HCT116 (cell line): ENCODE data around the gene CIT. TPM values are rescaled to one million over a fixed set of nuclear protein-coding genes. Genes with fewer than 3 reads are reported as not detected.
A peak's percentile ranks its signal among the peaks of the same experiment; 100 is the strongest.

Experiments
- ATAC-seq: fragments of 200-7000 bp; cut with Tn5 transposase; 2 replicates; pipeline ENCODE4 v1.9.1; 2020; ENCODE audit warnings: mild to moderate bottlenecking, moderate library complexity
- BruUV-seq: library from RNA; stranded (reverse); fragments of 400-500 nt; replicated peaks from 2 replicates; lab custom pipeline; 2021; lab: Mats Ljungman, UMichigan
- CTCF ChIA-PET: fragments of 300-600 bp; sonication (Branson Sonifier 250); formaldehyde crosslinking; loops from one replicate; lab custom pipeline; 2021; ENCODE audit warnings: antibody characterized with exemption; lab: Charles Lee
- POLR2A ChIA-PET: fragments of 300-600, 350-600 bp; sonication (Branson Sonifier 250); formaldehyde crosslinking; loops from one replicate; lab custom pipeline; 2021; ENCODE audit warnings: antibody characterized with exemption; lab: Charles Lee
- RAD21 ChIA-PET, 2 experiments: fragments of 300-600 bp; sonication (Branson Sonifier 250); formaldehyde crosslinking; loops; one replicate each; lab custom pipeline; 2023; ENCODE audit warnings: low total read pairs in 2 of 2; ENCODE audit not compliant: uncharacterized antibody in 2 of 2, unreplicated experiment in 2 of 2, low non-redundant PET in 1 of 2; lab: Charles Lee
- DNase-seq: peaks from one replicate; pipeline ENCODE4 v3.0.0-alpha.2; 2010; ENCODE audit warnings: low read depth, low spot score
- H2AFZ ChIP-seq: fragments of 200-600 bp; shearing (Covaris generic), sonication (generic); 2 replicates; pipeline ENCODE4 v1.6.1; 2017; ENCODE audit warnings: low read depth, mixed run types, mixed read lengths, antibody characterized with exemption, low read length; ENCODE audit not compliant: poor library complexity, severe bottlenecking
- H3K27ac ChIP-seq: 2 replicates; pipeline ENCODE4 v1.5.1; 2012; ENCODE audit warnings: low read depth, low read length
- H3K27me3 ChIP-seq: fragments of 200-600 bp; sonication (generic); 2 replicates; pipeline ENCODE4 v1.6.1; 2016; ENCODE audit warnings: mixed run types, low read length, mixed read lengths; ENCODE audit not compliant: insufficient read depth
- H3K36me3 ChIP-seq, 2 experiments: fragments of 200-500 bp in 1 of 2; fragments of 200-600 bp in 1 of 2; sonication (Bioruptor generic) in 1 of 2; sonication (generic) in 1 of 2; 2 replicates each; pipeline versions ENCODE4 v1.5.1 to v1.6.1; 2014 to 2016; ENCODE audit warnings: low read length in 2 of 2, inconsistent platforms in 1 of 2, mixed read lengths in 1 of 2, mixed run types in 1 of 2; ENCODE audit not compliant: insufficient read depth in 2 of 2, control insufficient read depth in 1 of 2
- H3K4me1 ChIP-seq, 2 experiments: fragments of 200-600 bp in 1 of 2; sonication (generic) in 1 of 2; 2 replicates each; pipeline versions ENCODE4 v1.5.1 to v1.6.1; 2012 to 2017; ENCODE audit warnings: low read length in 2 of 2, inconsistent platforms in 1 of 2, mild to moderate bottlenecking in 1 of 2, mixed read lengths in 1 of 2, mixed run types in 1 of 2, moderate library complexity in 1 of 2; ENCODE audit not compliant: insufficient read depth in 2 of 2, control insufficient read depth in 1 of 2
- H3K4me2 ChIP-seq: fragments of 200-600 bp; sonication (generic); 2 replicates; pipeline ENCODE4 v1.6.1; 2017; ENCODE audit warnings: mixed run types, low read length, mixed read lengths
- H3K4me3 ChIP-seq, 2 experiments: fragments of 200-600 bp in 1 of 2; sonication (generic) in 1 of 2; replicated peaks in 1 of 2; 2 replicates each; pipeline ENCODE4 v1.5.1; 2011 to 2016; ENCODE audit warnings: low read length in 2 of 2, control low read depth in 1 of 2, low read depth in 1 of 2, mild to moderate bottlenecking in 1 of 2, mixed read lengths in 1 of 2, mixed run types in 1 of 2
- H3K79me2 ChIP-seq: fragments of 200-600 bp; sonication (generic); 2 replicates; pipeline ENCODE4 v1.6.1; 2017; ENCODE audit warnings: mild to moderate bottlenecking, mixed run types, low read length, moderate library complexity, mixed read lengths; ENCODE audit not compliant: insufficient read depth
- H3K9ac ChIP-seq: fragments of 200-600 bp; sonication (generic); 2 replicates; pipeline ENCODE4 v1.6.1; 2016; ENCODE audit warnings: low read length, mixed read lengths
- H3K9me2 ChIP-seq: fragments of 200-600 bp; sonication (generic), shearing (Covaris generic); 2 replicates; pipeline ENCODE4 v1.6.1; 2017; ENCODE audit warnings: mixed run types, mild to moderate bottlenecking, moderate library complexity; ENCODE audit not compliant: insufficient read depth
- H3K9me3 ChIP-seq, 2 experiments: fragments of 200-500 bp in 1 of 2; fragments of 200-600 bp in 1 of 2; sonication (Bioruptor generic) in 1 of 2; sonication (generic) in 1 of 2; 2 replicates each; pipeline ENCODE4 v1.6.1; 2014 to 2017; ENCODE audit warnings: low read length in 2 of 2, mixed read lengths in 2 of 2, inconsistent platforms in 1 of 2, low read depth in 1 of 2, mild to moderate bottlenecking in 1 of 2, mixed run types in 1 of 2, moderate library complexity in 1 of 2; ENCODE audit not compliant: control insufficient read depth in 1 of 2, insufficient read depth in 1 of 2
- H4K20me1 ChIP-seq: fragments of 200-600 bp; sonication (generic), shearing (Covaris generic); 2 replicates; pipeline ENCODE4 v1.6.1; 2017; ENCODE audit warnings: mixed run types, mild to moderate bottlenecking, moderate library complexity; ENCODE audit not compliant: insufficient read depth
- CBX3 ChIP-seq: IDR thresholded peaks from 2 replicates; pipeline ENCODE4 v1.6.1; 2012; ENCODE audit warnings: low read depth
- CEBPB ChIP-seq: IDR thresholded peaks from 2 replicates; pipeline ENCODE4 v1.6.1; 2012; ENCODE audit warnings: low read depth
- ELF1 ChIP-seq: IDR thresholded peaks from 2 replicates; pipeline ENCODE4 v1.6.1; 2012; ENCODE audit warnings: low read depth, borderline replicate concordance
- EZH2 ChIP-seq: fragments of 200-600 bp; sonication (generic); IDR thresholded peaks from 2 replicates; pipeline ENCODE4 v1.6.1; 2017; ENCODE audit warnings: antibody characterized with exemption, mixed run types
- EZH2phosphoT487 ChIP-seq: fragments of 200-600 bp; IDR thresholded peaks from 2 replicates; pipeline ENCODE4 v1.6.1; 2018; ENCODE audit warnings: antibody characterized with exemption, borderline replicate concordance
- FOSL1 ChIP-seq: IDR thresholded peaks from 2 replicates; pipeline ENCODE4 v1.6.1; 2012; ENCODE audit warnings: low read depth
- JUND ChIP-seq: IDR thresholded peaks from 2 replicates; pipeline ENCODE4 v1.6.1; 2012
- MAX ChIP-seq: IDR thresholded peaks from 2 replicates; pipeline ENCODE4 v1.6.1; 2012
- POLR2A ChIP-seq: IDR thresholded peaks from 2 replicates; pipeline ENCODE4 v1.7.0; 2011; ENCODE audit warnings: borderline replicate concordance; ENCODE audit not compliant: insufficient read depth, insufficient read length; ENCODE audit errors: extremely low read depth
- POLR2AphosphoS5 ChIP-seq: IDR thresholded peaks from 2 replicates; pipeline ENCODE4 v1.6.1; 2011; ENCODE audit warnings: mild to moderate bottlenecking, low read depth, low read length, moderate library complexity
- RAD21 ChIP-seq: IDR thresholded peaks from 2 replicates; pipeline ENCODE4 v1.6.1; 2012; ENCODE audit warnings: low read depth, mild to moderate bottlenecking
- SIN3A ChIP-seq: IDR thresholded peaks from 2 replicates; pipeline ENCODE4 v1.6.1; 2012; ENCODE audit warnings: low read depth
- SP1 ChIP-seq: IDR thresholded peaks from 2 replicates; pipeline ENCODE4 v1.6.1; 2012; ENCODE audit warnings: low read depth
- TCF7L2 ChIP-seq: IDR thresholded peaks from 2 replicates; pipeline ENCODE4 v1.7.0; 2011; ENCODE audit warnings: borderline replicate concordance, inconsistent platforms; ENCODE audit not compliant: insufficient read depth, insufficient read length; ENCODE audit errors: extremely low read depth
- YY1 ChIP-seq: IDR thresholded peaks from 2 replicates; pipeline ENCODE4 v1.6.1; 2011; ENCODE audit warnings: low read length, low read depth, moderate library complexity, mild to moderate bottlenecking; ENCODE audit not compliant: insufficient replicate concordance; ENCODE audit errors: extremely low read depth
- ZBTB33 ChIP-seq: IDR thresholded peaks from 2 replicates; pipeline ENCODE4 v1.6.1; 2011; ENCODE audit warnings: mild to moderate bottlenecking, low read length, moderate library complexity; ENCODE audit not compliant: insufficient replicate concordance; ENCODE audit errors: extremely low read depth
- intact Hi-C: fragments of 100-400 bp; cut with micrococcal nuclease; formaldehyde crosslinking; loops from 2 replicates; pipeline ENCODE4 v1.10.0; 2022
- total RNA-seq: library from RNA; stranded (reverse); gene quantifications from one replicate; pipeline ENCODE4 v1.2.1, GENCODE V29; 2021; ENCODE audit not compliant: unreplicated experiment
- TF ChIP-seq, protein P1 (sequence below), 3 experiments: fragments of 200-600 bp in 1 of 3; sonication (generic) in 1 of 3; IDR thresholded peaks in 2 of 3; conservative IDR thresholded peaks in 1 of 3; 2 replicates each; pipeline ENCODE4 v1.5.1; 2012 to 2017; ENCODE audit warnings: low read depth in 2 of 3, low read length in 2 of 3, antibody characterized with exemption in 1 of 3, borderline replicate concordance in 1 of 3, control low read depth in 1 of 3, mild to moderate bottlenecking in 1 of 3, mixed read lengths in 1 of 3, mixed run types in 1 of 3, moderate library complexity in 1 of 3; ENCODE audit not compliant: insufficient read depth in 1 of 3
- TF ChIP-seq, protein P2 (sequence below): IDR thresholded peaks from 2 replicates; pipeline ENCODE4 v1.6.1; 2012; ENCODE audit warnings: low read depth

Gene CIT
- total RNA-seq, 1 experiment from 2014 or later = 54.2 TPM

DNA sequence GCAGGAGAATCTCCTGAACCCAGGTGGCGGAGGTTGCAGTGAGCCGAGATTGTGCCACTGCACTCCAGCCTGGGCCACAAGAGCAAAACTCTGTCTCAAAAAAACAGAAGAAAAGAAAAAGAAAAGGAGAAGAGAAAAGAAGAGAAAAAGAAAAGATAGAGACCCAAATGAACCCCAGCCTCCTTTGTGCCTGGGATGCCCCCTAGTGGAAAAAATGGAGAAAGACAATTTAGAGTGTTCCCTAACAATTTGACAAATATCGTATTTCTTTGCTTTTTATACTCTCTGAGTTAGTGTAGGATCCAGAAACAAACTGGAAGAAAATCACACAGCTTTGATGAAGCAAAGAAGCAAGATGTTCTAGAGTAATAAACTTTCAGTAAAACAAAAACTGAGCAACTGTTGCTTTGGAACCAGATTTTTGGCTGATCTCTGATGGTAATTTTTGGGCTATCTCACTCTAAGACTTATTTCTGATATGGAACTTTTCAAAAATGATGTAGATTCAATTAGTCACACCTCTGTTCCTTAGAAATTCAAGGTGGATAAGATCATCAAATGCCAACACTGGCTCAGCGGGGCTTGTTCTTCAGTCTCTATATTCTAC, 227.8 kb downstream of the CIT start:
- Histone ChIP-seq H3K4me3 (no peak overlapping the region), H3K27me3 (no peaks in the 10 kb centered on the region), H3K27ac (no peak overlapping the region), H3K79me2 (no peaks in the 10 kb centered on the region), H3K9ac (no peak overlapping the region), H3K9me3 (peaks cover 9 to 11% of the 10 kb centered on the region in 2 experiments; a peak in 1 of 4 replicates), H3K36me3 (no peaks in the 10 kb centered on the region), H3K4me2 (peak overlapping the region; percentile 57), H3K4me1 (peaks cover 0 to 3% of the 10 kb centered on the region in 2 experiments; a peak in 1 of 4 replicates), H4K20me1 (no peaks in the 10 kb centered on the region), H2AFZ (peak overlapping the region; percentile 99), H3K9me2 (no peaks in the 10 kb centered on the region)
- POLR2A ChIA-PET = no interaction called here
- intact Hi-C loops = loop anchor here (5.0 to 10.0 kb wide), 2 partner anchors 145 to 207 kb away; no protein-coding TSS in a partner anchor
- CTCF ChIA-PET = interaction anchor here (0.6 to 3.5 kb wide), 7 partner anchors 18 to 375 kb away, joined by 3 to 9 read pairs (median 3); partner anchors contain the start of gene PRKAB1
- no peak for TF ChIP-seq YY1
- TF ChIP-seq, protein P1, sequence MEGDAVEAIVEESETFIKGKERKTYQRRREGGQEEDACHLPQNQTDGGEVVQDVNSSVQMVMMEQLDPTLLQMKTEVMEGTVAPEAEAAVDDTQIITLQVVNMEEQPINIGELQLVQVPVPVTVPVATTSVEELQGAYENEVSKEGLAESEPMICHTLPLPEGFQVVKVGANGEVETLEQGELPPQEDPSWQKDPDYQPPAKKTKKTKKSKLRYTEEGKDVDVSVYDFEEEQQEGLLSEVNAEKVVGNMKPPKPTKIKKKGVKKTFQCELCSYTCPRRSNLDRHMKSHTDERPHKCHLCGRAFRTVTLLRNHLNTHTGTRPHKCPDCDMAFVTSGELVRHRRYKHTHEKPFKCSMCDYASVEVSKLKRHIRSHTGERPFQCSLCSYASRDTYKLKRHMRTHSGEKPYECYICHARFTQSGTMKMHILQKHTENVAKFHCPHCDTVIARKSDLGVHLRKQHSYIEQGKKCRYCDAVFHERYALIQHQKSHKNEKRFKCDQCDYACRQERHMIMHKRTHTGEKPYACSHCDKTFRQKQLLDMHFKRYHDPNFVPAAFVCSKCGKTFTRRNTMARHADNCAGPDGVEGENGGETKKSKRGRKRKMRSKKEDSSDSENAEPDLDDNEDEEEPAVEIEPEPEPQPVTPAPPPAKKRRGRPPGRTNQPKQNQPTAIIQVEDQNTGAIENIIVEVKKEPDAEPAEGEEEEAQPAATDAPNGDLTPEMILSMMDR (IDR thresholded peaks at IDR 0.05 in 2 of 3, conservative IDR thresholded peaks at IDR 0.05 in 1 of 3; ENCODE audit: borderline replicate concordance in 1 of 3, insufficient read depth in 1 of 3, low read depth in 2 of 3, low read length in 2 of 3) = peak; percentile 73 to 83 (median 77)
- no peak for TF ChIP-seq JUND
- no peak for TF ChIP-seq CEBPB
- no peak for TF ChIP-seq POLR2AphosphoS5
- no peak for TF ChIP-seq ELF1
- no peak for TF ChIP-seq TCF7L2
- no peak for TF ChIP-seq SP1
- no peak for TF ChIP-seq ZBTB33
- no peak for TF ChIP-seq POLR2A
- no peak for TF ChIP-seq EZH2
- TF ChIP-seq EZH2phosphoT487 = no peak
- no peak for TF ChIP-seq MAX
- TF ChIP-seq SIN3A = no peak
- TF ChIP-seq, protein P2, sequence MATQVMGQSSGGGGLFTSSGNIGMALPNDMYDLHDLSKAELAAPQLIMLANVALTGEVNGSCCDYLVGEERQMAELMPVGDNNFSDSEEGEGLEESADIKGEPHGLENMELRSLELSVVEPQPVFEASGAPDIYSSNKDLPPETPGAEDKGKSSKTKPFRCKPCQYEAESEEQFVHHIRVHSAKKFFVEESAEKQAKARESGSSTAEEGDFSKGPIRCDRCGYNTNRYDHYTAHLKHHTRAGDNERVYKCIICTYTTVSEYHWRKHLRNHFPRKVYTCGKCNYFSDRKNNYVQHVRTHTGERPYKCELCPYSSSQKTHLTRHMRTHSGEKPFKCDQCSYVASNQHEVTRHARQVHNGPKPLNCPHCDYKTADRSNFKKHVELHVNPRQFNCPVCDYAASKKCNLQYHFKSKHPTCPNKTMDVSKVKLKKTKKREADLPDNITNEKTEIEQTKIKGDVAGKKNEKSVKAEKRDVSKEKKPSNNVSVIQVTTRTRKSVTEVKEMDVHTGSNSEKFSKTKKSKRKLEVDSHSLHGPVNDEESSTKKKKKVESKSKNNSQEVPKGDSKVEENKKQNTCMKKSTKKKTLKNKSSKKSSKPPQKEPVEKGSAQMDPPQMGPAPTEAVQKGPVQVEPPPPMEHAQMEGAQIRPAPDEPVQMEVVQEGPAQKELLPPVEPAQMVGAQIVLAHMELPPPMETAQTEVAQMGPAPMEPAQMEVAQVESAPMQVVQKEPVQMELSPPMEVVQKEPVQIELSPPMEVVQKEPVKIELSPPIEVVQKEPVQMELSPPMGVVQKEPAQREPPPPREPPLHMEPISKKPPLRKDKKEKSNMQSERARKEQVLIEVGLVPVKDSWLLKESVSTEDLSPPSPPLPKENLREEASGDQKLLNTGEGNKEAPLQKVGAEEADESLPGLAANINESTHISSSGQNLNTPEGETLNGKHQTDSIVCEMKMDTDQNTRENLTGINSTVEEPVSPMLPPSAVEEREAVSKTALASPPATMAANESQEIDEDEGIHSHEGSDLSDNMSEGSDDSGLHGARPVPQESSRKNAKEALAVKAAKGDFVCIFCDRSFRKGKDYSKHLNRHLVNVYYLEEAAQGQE = no peak
- TF ChIP-seq FOSL1 = no peak
- peak; percentile 75 for TF ChIP-seq RAD21
- no peak for TF ChIP-seq CBX3
- no TSS peak for BruUV-seq
- RAD21 ChIA-PET = no interaction called here
- ATAC-seq (peak; percentile 67), DNase-seq (no peak)
